ENCODE data around the gene RAP2A.

DNA sequence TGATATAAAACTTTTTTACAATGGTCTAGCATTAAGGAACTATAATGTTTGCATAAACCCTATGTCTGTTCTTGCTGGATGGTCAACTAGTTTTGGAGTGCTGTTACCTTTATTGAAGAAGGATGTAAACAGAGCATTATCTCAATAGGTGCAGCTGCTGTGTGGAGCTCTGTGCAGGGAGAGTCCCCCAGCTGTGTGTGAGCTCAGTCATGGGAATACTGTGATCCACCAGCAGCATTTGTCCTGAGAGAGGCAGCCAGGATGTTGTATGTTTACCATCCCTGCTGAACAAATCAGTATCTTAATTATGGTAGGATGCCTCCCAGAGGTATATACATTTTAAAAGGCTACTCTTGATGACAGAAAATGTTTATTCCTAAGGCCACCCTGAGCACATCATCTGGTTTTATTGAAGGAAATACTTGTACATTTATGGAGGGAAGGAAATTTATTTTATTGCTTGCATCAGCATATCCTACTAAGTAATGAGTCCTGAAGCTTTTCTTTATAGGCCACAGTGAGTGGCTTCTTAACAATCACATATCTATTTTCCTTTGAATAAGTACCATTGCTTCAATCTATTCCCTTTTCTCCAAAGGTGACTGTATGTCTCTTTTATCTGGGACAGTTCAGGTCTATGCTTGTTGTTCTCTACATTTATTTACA lies 11.7 kb downstream of the RAP2A start:
- TF ChIP-seq, protein P1, sequence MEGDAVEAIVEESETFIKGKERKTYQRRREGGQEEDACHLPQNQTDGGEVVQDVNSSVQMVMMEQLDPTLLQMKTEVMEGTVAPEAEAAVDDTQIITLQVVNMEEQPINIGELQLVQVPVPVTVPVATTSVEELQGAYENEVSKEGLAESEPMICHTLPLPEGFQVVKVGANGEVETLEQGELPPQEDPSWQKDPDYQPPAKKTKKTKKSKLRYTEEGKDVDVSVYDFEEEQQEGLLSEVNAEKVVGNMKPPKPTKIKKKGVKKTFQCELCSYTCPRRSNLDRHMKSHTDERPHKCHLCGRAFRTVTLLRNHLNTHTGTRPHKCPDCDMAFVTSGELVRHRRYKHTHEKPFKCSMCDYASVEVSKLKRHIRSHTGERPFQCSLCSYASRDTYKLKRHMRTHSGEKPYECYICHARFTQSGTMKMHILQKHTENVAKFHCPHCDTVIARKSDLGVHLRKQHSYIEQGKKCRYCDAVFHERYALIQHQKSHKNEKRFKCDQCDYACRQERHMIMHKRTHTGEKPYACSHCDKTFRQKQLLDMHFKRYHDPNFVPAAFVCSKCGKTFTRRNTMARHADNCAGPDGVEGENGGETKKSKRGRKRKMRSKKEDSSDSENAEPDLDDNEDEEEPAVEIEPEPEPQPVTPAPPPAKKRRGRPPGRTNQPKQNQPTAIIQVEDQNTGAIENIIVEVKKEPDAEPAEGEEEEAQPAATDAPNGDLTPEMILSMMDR (IDR thresholded peaks at IDR 0.05; ENCODE audit: low read length) = no peak
- TF ChIP-seq EZH2 (optimal IDR thresholded peaks at IDR 0.05; ENCODE audit: low read depth, low read length) = no peak
- TF ChIP-seq EZH2phosphoT487 (IDR thresholded peaks at IDR 0.05; ENCODE audit: low read length) = no peak
